H9 (cell line): Measurements from ENCODE around the gene ITGB3. TPM values are rescaled to one million over a fixed set of nuclear protein-coding genes. Genes with fewer than 3 reads are reported as not detected.

Experiments used
- DNase-seq: peaks from one replicate; pipeline ENCODE4 v3.0.0-alpha.2; 2017
- H2AFZ ChIP-seq: one replicate; pipeline ENCODE4 v1.6.1; 2013; ENCODE audit warnings: mild to moderate bottlenecking, low read length, control low read depth, moderate library complexity
- H2AK5ac ChIP-seq: 2 replicates; pipeline ENCODE4 v1.6.1; 2013; ENCODE audit warnings: low read length, control low read depth, mixed read lengths; ENCODE audit not compliant: insufficient read length
- H2BK120ac ChIP-seq: one replicate; pipeline ENCODE4 v1.6.1; 2013; ENCODE audit warnings: low read depth, mild to moderate bottlenecking, low read length, control low read depth, inconsistent platforms; ENCODE audit not compliant: poor library complexity, severe bottlenecking
- H2BK12ac ChIP-seq: 2 replicates; pipeline ENCODE4 v1.6.1; 2013; ENCODE audit warnings: low read length, control low read depth, mixed read lengths, low read depth; ENCODE audit not compliant: insufficient read length
- H2BK15ac ChIP-seq: 2 replicates; pipeline ENCODE4 v1.6.1; 2013; ENCODE audit warnings: low read depth, low read length, control low read depth
- H2BK20ac ChIP-seq: one replicate; pipeline ENCODE4 v1.6.1; 2013; ENCODE audit warnings: low read depth, mild to moderate bottlenecking, low read length, control low read depth, inconsistent platforms; ENCODE audit not compliant: poor library complexity, severe bottlenecking
- H2BK5ac ChIP-seq: 2 replicates; pipeline ENCODE4 v1.6.1; 2013; ENCODE audit warnings: low read length, control low read depth, mixed read lengths; ENCODE audit not compliant: insufficient read length
- H3K14ac ChIP-seq: 2 replicates; pipeline ENCODE4 v1.6.1; 2013; ENCODE audit warnings: low read length, control low read depth; ENCODE audit not compliant: insufficient read depth
- H3K18ac ChIP-seq: 2 replicates; pipeline ENCODE4 v1.6.1; 2013; ENCODE audit warnings: low read depth, mild to moderate bottlenecking, mixed read lengths, low read length, control low read depth; ENCODE audit not compliant: insufficient read length
- H3K23ac ChIP-seq: 2 replicates; pipeline ENCODE4 v1.6.1; 2013; ENCODE audit warnings: low read length, control low read depth, mixed read lengths, low read depth; ENCODE audit not compliant: insufficient read length
- H3K23me2 ChIP-seq: 2 replicates; pipeline ENCODE4 v1.6.1; 2013; ENCODE audit warnings: low read depth, mild to moderate bottlenecking, mixed read lengths, low read length, control low read depth; ENCODE audit not compliant: insufficient read length, poor library complexity, severe bottlenecking
- H3K27ac ChIP-seq: 2 replicates; pipeline ENCODE4 v1.5.1; 2013; ENCODE audit warnings: low read length, control low read depth, mixed read lengths, low read depth; ENCODE audit not compliant: insufficient read length
- H3K27me3 ChIP-seq: 2 replicates; pipeline ENCODE4 v1.6.1; 2013; ENCODE audit warnings: low read length, control low read depth, inconsistent platforms; ENCODE audit not compliant: insufficient read depth
- H3K4ac ChIP-seq: 2 replicates; pipeline ENCODE4 v1.6.1; 2013; ENCODE audit warnings: low read depth, mild to moderate bottlenecking, control low read depth, inconsistent platforms, low read length, moderate library complexity
- H3K4me1 ChIP-seq: 2 replicates; pipeline ENCODE4 v1.6.1; 2013; ENCODE audit warnings: low read length, control low read depth, inconsistent platforms; ENCODE audit not compliant: insufficient read depth
- H3K4me2 ChIP-seq: 2 replicates; pipeline ENCODE4 v1.6.1; 2013; ENCODE audit warnings: low read length, control low read depth, mixed read lengths; ENCODE audit not compliant: insufficient read length, insufficient read depth
- H3K56ac ChIP-seq: 2 replicates; pipeline ENCODE4 v1.6.1; 2013; ENCODE audit warnings: low read depth, mild to moderate bottlenecking, mixed read lengths, low read length, control low read depth; ENCODE audit not compliant: insufficient read length
- H3K79me1 ChIP-seq: 2 replicates; pipeline ENCODE4 v1.6.1; 2013; ENCODE audit warnings: low read depth, mild to moderate bottlenecking, moderate library complexity, low read length, control low read depth, inconsistent platforms; ENCODE audit not compliant: insufficient read depth, poor library complexity, severe bottlenecking
- H3K79me2 ChIP-seq: 2 replicates; pipeline ENCODE4 v1.6.1; 2013; ENCODE audit warnings: low read length, control low read depth, inconsistent platforms; ENCODE audit not compliant: insufficient read depth
- H3K9ac ChIP-seq: 2 replicates; pipeline ENCODE4 v1.6.1; 2013; ENCODE audit warnings: low read length, control low read depth, mixed read lengths; ENCODE audit not compliant: insufficient read length; ENCODE audit errors: extremely low read depth
- H3K9me3 ChIP-seq: one replicate; pipeline ENCODE4 v1.6.1; 2013; ENCODE audit warnings: low read depth, low read length, inconsistent platforms; ENCODE audit not compliant: control insufficient read depth
- H3T11ph ChIP-seq: one replicate; pipeline ENCODE4 v1.6.1; 2013; ENCODE audit warnings: mild to moderate bottlenecking, low read length, control low read depth, inconsistent platforms
- H4K20me1 ChIP-seq: one replicate; pipeline ENCODE4 v1.6.1; 2013; ENCODE audit not compliant: control insufficient read depth, insufficient read length, insufficient read depth
- H4K5ac ChIP-seq: 2 replicates; pipeline ENCODE4 v1.6.1; 2013; ENCODE audit warnings: low read depth, mild to moderate bottlenecking, mixed read lengths, low read length, control low read depth; ENCODE audit not compliant: insufficient read length
- H4K8ac ChIP-seq: replicated peaks from 2 replicates; pipeline ENCODE4 v1.6.1; 2013; ENCODE audit warnings: low read length, control low read depth, mixed read lengths, low read depth; ENCODE audit not compliant: insufficient read length
- H4K91ac ChIP-seq: 2 replicates; pipeline ENCODE4 v1.6.1; 2013; ENCODE audit warnings: low read depth, mild to moderate bottlenecking, moderate library complexity, mixed read lengths, low read length, control low read depth; ENCODE audit not compliant: insufficient read length
- H3K27ac Mint-ChIP-seq, 3 experiments: 2 replicates in 2 of 3; 3 replicates in 1 of 3; pipeline ENCODE4 v1.8.0; 2020 to 2021; ENCODE audit warnings: mixed read lengths in 3 of 3, mild to moderate bottlenecking in 1 of 3, moderate library complexity in 1 of 3
- H3K27me3 Mint-ChIP-seq: 2 replicates; pipeline ENCODE4 v1.8.0; 2021; ENCODE audit warnings: low read depth, mild to moderate bottlenecking, moderate library complexity, mixed read lengths
- H3K36me3 Mint-ChIP-seq, 3 experiments: 2 replicates in 2 of 3; 3 replicates in 1 of 3; pipeline ENCODE4 v1.8.0; 2020 to 2021; ENCODE audit warnings: low read depth in 3 of 3, mixed read lengths in 3 of 3; ENCODE audit not compliant: insufficient read depth in 1 of 3
- H3K4me1 Mint-ChIP-seq, 2 experiments: 2 replicates each; pipeline ENCODE4 v1.8.0; 2020; ENCODE audit warnings: mixed read lengths in 2 of 2
- H3K4me3 Mint-ChIP-seq, 2 experiments: 2 replicates in 1 of 2; 3 replicates in 1 of 2; pipeline ENCODE4 v1.8.0; 2020 to 2021; ENCODE audit warnings: mild to moderate bottlenecking in 2 of 2, mixed read lengths in 2 of 2, moderate library complexity in 1 of 2
- H3K9me3 Mint-ChIP-seq, 2 experiments: 2 replicates in 1 of 2; 3 replicates in 1 of 2; pipeline ENCODE4 v1.8.0; 2020; ENCODE audit warnings: mild to moderate bottlenecking in 2 of 2, mixed read lengths in 2 of 2, moderate library complexity in 1 of 2
- CTCF ChIP-seq: fragments of 200-600 bp; sonication (generic); conservative IDR thresholded peaks from 3 replicates; pipeline ENCODE4 v1.8.0; 2021; ENCODE audit warnings: antibody characterized with exemption, mild to moderate bottlenecking
- WGBS: extraction: QIAGEN DNeasy Blood & Tissue Kit; methylation state at CpG from one replicate; pipeline ENCODE4 v1.1.7; 2013; ENCODE audit warnings: missing lambda C conversion rate, low lambda C conversion rate, mixed read lengths; ENCODE audit not compliant: insufficient read length; ENCODE audit errors: extremely low coverage; 5-methylcytosine and 5-hydroxymethylcytosine counted together
- total RNA-seq: library from RNA; stranded (reverse); gene quantifications from 2 replicates; pipeline ENCODE4 v1.2.1, GENCODE V29; 2021

ITGB3 gene
- total RNA-seq, 1 experiment from 2014 or later: not detected

DNA sequence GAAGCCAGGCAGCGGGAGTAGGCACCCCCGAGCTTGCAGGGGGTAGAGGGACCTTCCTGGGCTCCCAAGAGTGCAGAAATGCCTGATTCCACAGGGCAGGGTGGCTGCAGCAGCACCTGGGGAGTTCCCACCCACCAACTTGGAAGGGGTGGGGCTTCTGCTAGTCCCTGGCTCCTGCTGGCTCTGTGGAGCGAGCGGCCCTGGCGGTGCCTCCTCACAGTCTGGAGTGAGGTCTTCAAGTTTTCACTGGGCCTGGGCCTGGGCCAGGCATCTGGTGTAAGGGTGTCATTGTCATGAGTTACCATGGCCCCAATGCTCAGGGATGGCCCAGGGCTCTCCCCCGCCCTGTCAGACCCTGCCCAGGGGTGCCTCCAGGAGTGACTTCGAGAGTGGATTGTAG is 15.8 kb upstream of the ITGB3 start:
- Histone ChIP-seq H3K9ac (no peak overlapping the region), H3K56ac (no peak overlapping the region), H3T11ph (no peak overlapping the region), H4K5ac (no peak overlapping the region), H2BK12ac (no peak overlapping the region), H3K4me1 (no peaks in the 10 kb centered on the region), H2BK5ac (no peak overlapping the region), H4K20me1 (no peaks in the 10 kb centered on the region), H3K14ac (no peak overlapping the region), H3K23ac (no peak overlapping the region), H2BK20ac (no peak overlapping the region), H4K91ac (no peak overlapping the region), H3K79me2 (no peaks in the 10 kb centered on the region), H3K23me2 (no peaks in the 10 kb centered on the region), H4K8ac (no peak overlapping the region), H3K79me1 (no peaks in the 10 kb centered on the region), H3K4ac (no peak overlapping the region), H3K27ac (no peak overlapping the region), H3K9me3 (no peaks in the 10 kb centered on the region), H2BK15ac (no peak overlapping the region), H2BK120ac (no peak overlapping the region), H3K18ac (no peak overlapping the region), H3K4me2 (no peak overlapping the region), H2AFZ (no peak overlapping the region), H2AK5ac (no peak overlapping the region), H3K27me3 (no peaks in the 10 kb centered on the region)
- H3K9me3 Mint-ChIP-seq: no peaks in the 10 kb centered on the region; a peak in 1 of 5 replicates
- H3K27me3 Mint-ChIP-seq: no peaks in the 10 kb centered on the region; the same call in 1 of the 2 replicates
- no CpG with 5 or more reads among the region's 7 CpGs for whole genome bisulfite sequencing
- no peak for TF ChIP-seq CTCF
- no peak overlapping the region for H3K4me3 Mint-ChIP-seq
- no peaks in the 10 kb centered on the region for H3K4me1 Mint-ChIP-seq
- no peak overlapping the region for H3K27ac Mint-ChIP-seq
- no peak for DNase-seq
- H3K36me3 Mint-ChIP-seq: no peaks in the 10 kb centered on the region
